ENCODE results near the gene PTN. TPM values are rescaled to one million over a fixed set of nuclear protein-coding genes. Genes with fewer than 3 reads are reported as not detected.

PTN gene
- total RNA-seq, 1 experiment from 2014 or later: 0.13 TPM

GRCh38 chr7:137282043-137282442, 61.5 kb downstream of the PTN start:
- H3K4me3 ChIP-seq (ENCODE audit: low read depth in 2 of 2, low read length in 2 of 2): no peak overlapping the region
- in situ Hi-C loops (cut with HindIII; ENCODE audit: low pct_unique_long_range_greater_than_20kb, low sequenced_read_pairs): no loop called here
- no peaks in the 10 kb centered on the region for H3K4me1 ChIP-seq (ENCODE audit: control insufficient read depth, insufficient read depth, low read length)
- ChIA-PET CTCF (no interaction called here), POLR2A (no interaction called here)
- ATAC-seq (no peak), DNase-seq (ENCODE audit: low read depth, low spot score) (no peak)
- no peaks in the 10 kb centered on the region; the same call in 1 of the 2 replicates for H3K27me3 ChIP-seq (ENCODE audit: control insufficient read depth, insufficient read depth, low read length)
- no peaks in the 10 kb centered on the region for H3K9me3 ChIP-seq (ENCODE audit: control insufficient read depth, insufficient read depth, low read depth, low read length)
- intact Hi-C loops (cut with micrococcal nuclease; ENCODE audit: unreplicated experiment): no loop called here
- no peak overlapping the region for H3K27ac ChIP-seq (ENCODE audit: low read length)
- no TSS peak for BruUV-seq (replicated peaks)
- H3K36me3 ChIP-seq (ENCODE audit: control insufficient read depth, insufficient read depth, low read length): no peaks in the 10 kb centered on the region
- TF ChIP-seq SIN3A (IDR thresholded peaks at IDR 0.05; ENCODE audit: borderline replicate concordance, insufficient read depth, low read depth, low read length) (no peak), CTCF (IDR thresholded peaks at IDR 0.05) (no peak), POLR2AphosphoS5 (IDR thresholded peaks at IDR 0.05; ENCODE audit: low read depth, low read length) (no peak), TCF7L2 (IDR thresholded peaks at IDR 0.05; ENCODE audit: low read depth, low read length) (no peak), REST (IDR thresholded peaks at IDR 0.05; ENCODE audit: insufficient read depth in 1 of 2, low read depth in 2 of 2, low read length in 1 of 2) (no peak)

- H3K36me3 ChIP-seq (ENCODE audit: control insufficient read depth, insufficient read depth, low read length): no peaks in the 10 kb centered on the region
- H3K27ac ChIP-seq (ENCODE audit: low read length): no peak overlapping the region
- intact Hi-C loops (cut with micrococcal nuclease; ENCODE audit: unreplicated experiment) (no loop called here), in situ Hi-C loops (cut with HindIII; ENCODE audit: low pct_unique_long_range_greater_than_20kb, low sequenced_read_pairs) (no loop called here)
- TF ChIP-seq TCF7L2 (IDR thresholded peaks at IDR 0.05; ENCODE audit: low read depth, low read length) (no peak), SIN3A (IDR thresholded peaks at IDR 0.05; ENCODE audit: borderline replicate concordance, insufficient read depth, low read depth, low read length) (no peak), REST (IDR thresholded peaks at IDR 0.05; ENCODE audit: insufficient read depth in 1 of 2, low read depth in 2 of 2, low read length in 1 of 2) (no peak), POLR2AphosphoS5 (IDR thresholded peaks at IDR 0.05; ENCODE audit: low read depth, low read length) (no peak), CTCF (IDR thresholded peaks at IDR 0.05) (no peak)
- no peak overlapping the region for H3K4me3 ChIP-seq (ENCODE audit: low read depth in 2 of 2, low read length in 2 of 2)
- ATAC-seq: no peak
- BruUV-seq (replicated peaks): no TSS peak
- no peaks in the 10 kb centered on the region for H3K4me1 ChIP-seq (ENCODE audit: control insufficient read depth, insufficient read depth, low read length)
- ChIA-PET POLR2A (no interaction called here), CTCF (no interaction called here)
- DNase-seq (ENCODE audit: low read depth, low spot score): no peak
- H3K9me3 ChIP-seq (ENCODE audit: control insufficient read depth, insufficient read depth, low read depth, low read length): no peaks in the 10 kb centered on the region
- H3K27me3 ChIP-seq (ENCODE audit: control insufficient read depth, insufficient read depth, low read length): no peaks in the 10 kb centered on the region
Observed at GRCh38 chr7:137276189-137276588, 67.3 kb downstream of the PTN start.

All from Panc1 (cell line).